Activated CD4-positive, alpha-beta T cell treated with anti-CD3 and anti-CD28 coated beads, Interleukin-2, amount 50 U/mL, for 1 hour (primary cell): ENCODE results near the gene MPPED1.

Experiments used
- DNase-seq: peaks from one replicate; pipeline ENCODE4 v3.0.0-alpha.2; 2020

Gene MPPED1

GRCh38 chr22:43393132-43393843 lies 18.5 kb upstream of the MPPED1 start:
- no peak for DNase-seq

GRCh38 chr22:43393844-43394474 lies 17.9 kb upstream of the MPPED1 start:
- DNase-seq, result no peak

- no peak for DNase-seq
Observed at GRCh38 chr22:43395086-43395695, 16.6 kb upstream of the MPPED1 start.

GRCh38 chr22:43396321-43396933 lies 15.4 kb upstream of the MPPED1 start:
- DNase-seq, result no peak

GRCh38 chr22:43396934-43397457 lies 14.8 kb upstream of the MPPED1 start:
- DNase-seq, result no peak

- no peak for DNase-seq
Observed at GRCh38 chr22:43397766-43398165, 14.0 kb upstream of the MPPED1 start.

GRCh38 chr22:43398246-43398645 lies 13.6 kb upstream of the MPPED1 start:
- DNase-seq, result no peak

GRCh38 chr22:43398910-43399309 lies 12.9 kb upstream of the MPPED1 start:
- no peak for DNase-seq

GRCh38 chr22:43399338-43399979 lies 12.4 kb upstream of the MPPED1 start:
- no peak for DNase-seq

- no peak for DNase-seq
Observed at GRCh38 chr22:43399980-43400358, 11.8 kb upstream of the MPPED1 start.

GRCh38 chr22:43400449-43400848 lies 11.4 kb upstream of the MPPED1 start:
- DNase-seq, result no peak

- DNase-seq, result no peak
Observed at GRCh38 chr22:43401233-43401632, 10.6 kb upstream of the MPPED1 start.

GRCh38 chr22:43401661-43402060 lies 10.2 kb upstream of the MPPED1 start:
- DNase-seq, result no peak

GRCh38 chr22:43402128-43402527 lies 9.7 kb upstream of the MPPED1 start:
- DNase-seq, result no peak

- no peak for DNase-seq
Observed at GRCh38 chr22:43404673-43405385, 7.0 kb upstream of the MPPED1 start.

GRCh38 chr22:43406186-43406790 lies 5.5 kb upstream of the MPPED1 start:
- DNase-seq, result no peak

GRCh38 chr22:43407591-43407990 lies 4.2 kb upstream of the MPPED1 start:
- DNase-seq, result no peak

- no peak for DNase-seq
Observed at GRCh38 chr22:43408009-43408408, 3.8 kb upstream of the MPPED1 start.

- no peak for DNase-seq
Observed at GRCh38 chr22:43409046-43409445, 2.8 kb upstream of the MPPED1 start.

GRCh38 chr22:43409800-43410199 lies 2.0 kb upstream of the MPPED1 start:
- no peak for DNase-seq

- no peak for DNase-seq
Observed at GRCh38 chr22:43411040-43411868, 560 bp upstream of the MPPED1 start.
